Stimulated activated CD4-positive, alpha-beta T cell treated with anti-CD3 and anti-CD28 coated beads, Interleukin-1b, Interleukin-23, amount 100 ng/mL, for 48 hours (primary cell): ENCODE measurements around the gene IL12RB1.
A peak's percentile ranks its signal among the peaks of the same experiment; 100 is the strongest.
"Not testable (repeated sequence)": the region's sequence is repeated elsewhere in the genome, so short reads cannot be mapped to it uniquely, and the experiment has no call there.

Experiments used
- DNase-seq: peaks from one replicate; pipeline ENCODE4 v3.0.0-alpha.2; 2020

The IL12RB1 gene

DNA sequence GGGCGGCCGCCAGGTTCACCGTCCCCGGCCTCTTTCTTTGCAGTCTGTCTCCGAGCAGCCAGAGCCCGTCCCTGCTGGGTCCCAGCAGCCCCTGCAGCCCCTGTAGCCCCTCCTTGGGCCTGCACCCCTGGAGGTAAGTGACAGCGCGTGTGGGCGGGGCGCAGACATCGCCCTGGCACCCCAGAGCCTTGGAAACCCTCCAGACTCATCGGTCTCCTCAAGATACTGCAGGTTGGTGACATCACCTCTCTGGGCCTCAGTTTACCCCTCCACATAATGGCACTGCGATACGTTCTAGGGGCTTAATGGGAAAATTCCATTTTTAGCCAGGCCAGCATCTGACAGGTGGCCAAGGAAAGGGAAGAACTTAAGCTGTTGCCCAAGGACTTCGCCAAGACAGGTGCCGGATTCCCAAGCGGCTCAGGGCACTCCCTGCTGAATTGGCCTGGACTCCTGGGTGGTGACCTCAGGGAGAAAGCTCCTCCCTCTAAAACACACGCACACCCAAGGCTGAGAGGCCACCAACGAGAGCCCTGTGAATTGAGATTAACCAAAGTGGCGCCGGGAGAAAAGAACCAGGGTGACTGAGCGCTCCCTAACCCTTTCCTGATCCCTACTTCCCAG lies 24.0 kb upstream of the IL12RB1 start:
- no peak for DNase-seq

DNA sequence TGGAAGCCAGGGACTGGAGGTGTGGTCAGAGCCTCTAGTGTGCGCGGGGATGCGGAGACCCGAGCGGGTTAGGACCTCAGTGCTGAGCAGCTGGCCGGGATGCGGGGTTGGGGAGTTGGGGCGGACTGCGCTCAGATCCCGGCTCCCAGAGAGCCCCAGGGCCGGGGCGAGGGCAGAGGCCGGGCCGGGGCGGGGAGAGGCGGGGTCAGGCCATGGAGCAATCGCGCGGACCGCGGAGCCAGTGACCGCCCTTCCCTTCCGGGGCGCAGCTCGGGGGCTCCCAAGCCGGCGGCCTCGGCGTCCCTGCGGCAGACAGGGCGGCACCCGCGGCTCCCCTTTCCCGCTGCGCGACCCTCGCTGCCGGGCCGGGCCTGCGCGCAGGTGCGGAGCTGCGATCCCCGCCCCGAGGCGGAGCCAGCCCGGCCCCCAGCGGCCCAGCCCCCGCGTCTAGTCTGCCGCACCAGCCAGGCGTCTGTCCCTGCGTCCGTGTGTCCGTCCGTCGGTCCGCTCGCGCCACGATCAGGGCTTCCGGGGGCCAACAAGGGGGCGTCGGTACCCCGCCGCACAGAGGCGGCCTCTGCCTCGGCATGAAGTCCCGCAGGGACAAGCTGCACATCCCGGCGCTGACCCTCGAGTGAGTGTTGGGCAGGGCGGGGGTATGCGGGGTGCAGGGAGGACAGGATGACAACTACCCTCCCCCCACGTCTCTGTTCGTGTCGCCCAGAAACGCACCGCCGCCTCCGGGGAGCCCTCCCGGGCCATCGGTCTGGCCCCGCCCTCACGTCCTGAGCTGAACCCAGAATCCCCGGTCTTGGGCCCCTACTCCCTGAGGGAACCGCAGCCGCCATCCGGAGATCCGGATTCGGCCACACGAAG lies 23.2 kb upstream of the IL12RB1 start:
- no peak for DNase-seq

DNA sequence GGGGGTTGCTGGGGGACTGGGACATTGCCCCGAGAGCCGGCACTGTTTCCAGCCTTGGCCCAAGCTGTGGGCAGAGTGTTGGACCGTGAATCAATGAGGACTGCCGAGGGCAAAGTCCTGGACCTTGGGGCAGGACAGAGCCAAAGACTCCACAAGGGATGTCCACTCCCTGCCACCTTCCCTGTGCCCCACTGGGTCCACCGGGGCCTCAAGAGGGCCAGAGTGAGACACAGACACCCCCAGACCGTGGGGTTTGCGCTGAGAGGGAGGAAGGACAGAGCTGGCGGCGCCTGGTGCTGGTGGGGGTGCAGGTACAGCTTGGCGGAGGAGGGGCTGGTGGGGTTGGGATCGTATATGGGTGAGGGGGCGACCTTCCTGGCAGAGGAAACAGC lies 22.6 kb upstream of the IL12RB1 start:
- no peak for DNase-seq

DNA sequence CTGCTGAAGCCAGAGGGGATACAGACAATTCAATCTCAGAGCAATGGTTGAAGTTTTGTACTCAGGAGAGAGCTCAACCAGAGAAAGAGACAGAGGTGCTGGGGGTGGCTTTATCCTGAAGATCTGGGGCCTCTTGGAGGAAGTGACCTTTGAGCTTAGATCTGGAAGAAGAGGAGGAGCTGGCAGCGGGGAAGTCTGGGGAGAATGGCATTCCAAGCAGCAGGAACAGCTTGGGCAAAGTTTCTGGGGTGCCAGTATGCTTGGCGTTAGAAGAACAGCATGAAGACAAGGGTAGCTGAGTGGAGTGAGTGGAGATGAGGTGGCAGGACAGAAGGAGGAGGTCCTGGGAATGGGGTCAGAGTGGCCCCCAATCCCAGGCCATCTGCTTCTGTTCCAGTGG lies 22.2 kb upstream of the IL12RB1 start:
- DNase-seq: no peak

DNA sequence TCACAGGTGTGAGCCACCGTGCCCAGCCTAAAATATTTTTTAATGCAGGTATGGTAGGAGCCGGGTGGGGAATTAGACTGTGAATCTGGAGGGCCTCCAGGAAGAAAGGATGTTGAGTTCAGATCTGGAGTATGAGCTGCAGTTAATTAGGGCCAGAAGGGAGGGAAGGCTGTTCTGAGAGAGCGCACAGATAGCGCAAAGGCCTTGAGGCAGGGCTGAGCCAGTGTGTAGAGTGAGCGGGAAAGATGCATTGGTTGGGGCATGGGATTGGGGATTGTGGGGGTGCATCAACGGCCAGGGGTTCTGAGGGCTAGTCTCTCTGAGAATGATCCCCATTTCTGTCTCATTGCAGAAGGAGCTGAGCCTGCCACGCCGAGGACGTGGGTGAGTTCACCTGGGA lies 20.5 kb upstream of the IL12RB1 start:
- DNase-seq: no peak

DNA sequence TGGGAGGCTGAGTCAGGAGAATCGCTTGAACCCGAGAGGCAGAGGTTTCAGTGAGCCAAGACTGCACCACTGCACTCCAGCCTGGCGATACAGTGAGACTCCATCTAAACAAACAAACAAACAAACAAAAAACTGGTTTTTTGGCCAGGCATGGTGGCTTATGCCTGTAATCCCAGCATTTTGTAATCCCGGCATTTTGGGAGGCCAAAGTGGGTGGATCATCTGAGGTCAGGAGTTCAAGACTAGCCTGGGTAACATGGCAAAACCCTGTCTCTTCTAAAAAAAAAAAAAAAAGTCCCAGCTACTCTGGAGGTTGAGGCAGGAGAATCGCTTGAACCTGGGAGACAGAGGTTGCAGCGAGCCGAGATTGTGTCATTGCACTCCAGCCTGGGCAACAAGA lies 18.5 kb upstream of the IL12RB1 start:
- not testable (repeated sequence) for DNase-seq

DNA sequence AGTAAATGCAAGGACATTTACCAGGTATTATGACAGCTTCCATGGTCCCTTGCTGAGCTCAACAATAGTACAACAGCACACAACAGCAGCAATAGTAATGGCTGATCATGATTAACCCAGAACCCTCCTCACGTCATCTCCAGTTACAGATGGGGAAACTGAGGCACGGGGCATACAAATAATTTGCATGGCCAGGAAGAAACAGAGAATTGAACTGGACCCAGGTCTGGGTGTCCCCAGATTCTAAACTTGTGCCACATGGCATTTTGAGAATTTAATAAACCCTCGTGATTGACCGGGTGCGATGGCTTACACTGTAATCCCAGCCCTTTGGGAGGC lies 18.0 kb upstream of the IL12RB1 start:
- no peak for DNase-seq

DNA sequence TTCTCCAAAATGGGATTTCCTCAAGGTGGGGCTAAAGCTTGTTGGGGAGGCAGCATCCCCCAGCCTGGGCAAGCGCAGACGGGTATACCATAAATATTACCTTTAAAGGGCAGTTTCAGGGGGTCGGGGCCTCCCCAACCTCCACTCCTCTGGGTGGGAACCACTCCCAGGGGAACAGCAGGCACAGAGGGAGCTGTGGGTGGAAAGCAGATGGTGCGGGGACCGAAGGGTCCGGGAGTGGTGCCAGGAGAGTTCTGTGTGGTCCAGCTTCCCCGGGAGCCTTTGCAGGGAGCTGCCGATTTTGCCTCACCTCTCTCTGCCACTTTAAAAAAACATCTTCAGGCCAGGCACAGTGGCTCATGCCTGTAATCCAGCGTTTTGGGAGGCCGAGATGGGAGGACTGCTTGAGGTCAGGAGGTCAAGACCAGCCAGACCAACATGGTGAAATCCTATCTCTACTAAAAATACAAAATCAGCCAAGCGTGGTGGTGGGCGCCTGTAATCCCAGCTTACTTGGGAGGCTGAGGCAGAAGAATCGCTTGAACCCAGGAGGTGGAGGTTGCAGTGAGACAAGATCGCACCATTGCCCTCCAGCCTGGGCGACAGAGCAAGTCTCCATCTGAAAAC lies 16.3 kb upstream of the IL12RB1 start:
- no peak for DNase-seq

DNA sequence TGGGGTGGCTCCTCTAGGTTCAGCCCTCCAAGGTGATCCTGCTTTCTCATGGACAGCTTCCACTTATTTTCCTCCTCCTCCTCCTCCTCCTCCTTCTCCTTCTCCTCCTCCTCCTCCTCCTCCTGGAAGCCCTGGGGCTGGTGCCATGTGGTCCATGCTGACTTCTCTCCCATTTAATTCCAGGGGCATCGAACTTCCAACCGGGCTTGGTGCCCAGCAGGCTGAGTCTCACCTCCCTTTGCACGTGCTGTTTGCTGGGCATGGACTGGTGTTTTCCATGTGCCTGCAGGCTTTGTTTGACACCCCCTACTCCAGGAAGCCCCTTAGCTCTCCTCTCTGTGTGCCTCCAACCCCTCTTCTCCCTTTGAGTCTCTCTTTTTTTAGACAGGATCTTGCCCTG lies 14.5 kb upstream of the IL12RB1 start:
- DNase-seq: no peak

DNA sequence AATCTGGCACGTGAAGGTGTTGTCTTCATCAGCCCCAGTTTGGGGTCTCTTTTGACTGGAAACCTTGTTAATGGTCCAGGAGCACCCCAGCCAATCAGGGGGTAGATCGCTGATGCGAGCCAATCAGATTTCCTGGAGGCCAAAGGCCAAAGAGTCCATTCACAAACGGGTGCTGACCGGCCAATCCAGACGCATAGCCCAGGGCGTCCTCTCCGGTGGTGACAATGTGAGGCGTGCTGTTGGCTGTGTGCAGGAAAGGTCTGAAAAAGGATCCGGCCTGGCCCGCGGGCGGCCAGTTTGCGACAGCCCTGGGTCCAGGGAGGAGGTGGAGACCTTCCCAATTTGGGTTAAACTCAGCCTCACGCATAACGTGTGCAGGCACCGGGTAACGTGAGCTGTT lies 14.0 kb upstream of the IL12RB1 start:
- no peak for DNase-seq

DNA sequence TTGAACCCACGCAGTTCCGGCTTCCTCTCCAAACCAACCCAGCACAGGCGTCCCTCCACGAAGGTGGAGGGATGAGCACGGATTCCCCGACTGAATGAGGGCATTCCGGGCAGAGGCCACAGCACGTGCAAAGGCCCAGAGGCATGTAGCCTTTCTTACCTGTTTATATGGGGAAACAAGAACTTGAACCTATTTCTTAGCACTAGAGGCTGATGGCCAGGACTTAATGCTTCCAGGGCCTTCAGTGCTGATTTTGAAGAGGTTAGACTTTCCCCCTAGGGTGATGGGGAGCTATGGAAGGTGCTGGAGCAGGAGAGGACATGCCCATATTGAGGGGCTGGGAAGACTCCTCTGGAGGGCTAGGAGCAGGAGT lies 12.9 kb upstream of the IL12RB1 start:
- no peak for DNase-seq

DNA sequence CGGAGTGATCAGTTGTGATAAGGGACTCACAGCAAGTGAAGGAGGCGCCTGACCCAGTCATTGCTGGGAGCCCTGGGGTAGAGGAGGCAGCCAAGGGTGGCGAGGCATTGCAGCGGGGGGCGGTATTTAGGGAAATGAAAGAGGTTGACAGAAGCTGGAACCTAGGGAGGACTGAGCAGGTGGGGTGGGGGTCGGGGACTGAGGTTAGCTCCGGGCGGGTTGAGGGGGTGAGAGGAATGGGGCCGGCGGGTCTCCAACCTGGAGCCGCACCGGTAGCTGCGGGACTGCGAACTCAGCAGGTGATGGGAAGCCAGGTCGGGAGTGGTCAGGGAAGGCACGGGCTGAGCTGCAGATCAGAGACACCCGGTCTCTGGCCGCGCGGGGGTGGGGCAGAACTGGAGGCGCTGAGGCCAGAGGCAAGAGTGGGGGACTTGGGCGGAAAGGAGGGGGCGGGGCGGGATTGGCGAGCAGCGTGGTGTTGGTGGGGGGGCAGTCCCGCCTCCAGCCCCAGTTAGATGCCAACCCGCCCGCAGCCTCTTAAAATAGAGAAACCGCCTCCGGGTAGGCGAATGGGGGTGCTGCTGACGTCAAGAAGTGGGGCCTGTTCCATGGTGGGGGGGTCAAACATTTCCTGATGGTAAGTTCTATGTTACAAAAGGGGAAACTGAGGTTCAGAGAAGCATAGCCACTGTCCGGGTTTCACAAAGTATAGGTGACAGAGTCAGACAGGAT lies 12.3 kb upstream of the IL12RB1 start:
- no peak for DNase-seq

DNA sequence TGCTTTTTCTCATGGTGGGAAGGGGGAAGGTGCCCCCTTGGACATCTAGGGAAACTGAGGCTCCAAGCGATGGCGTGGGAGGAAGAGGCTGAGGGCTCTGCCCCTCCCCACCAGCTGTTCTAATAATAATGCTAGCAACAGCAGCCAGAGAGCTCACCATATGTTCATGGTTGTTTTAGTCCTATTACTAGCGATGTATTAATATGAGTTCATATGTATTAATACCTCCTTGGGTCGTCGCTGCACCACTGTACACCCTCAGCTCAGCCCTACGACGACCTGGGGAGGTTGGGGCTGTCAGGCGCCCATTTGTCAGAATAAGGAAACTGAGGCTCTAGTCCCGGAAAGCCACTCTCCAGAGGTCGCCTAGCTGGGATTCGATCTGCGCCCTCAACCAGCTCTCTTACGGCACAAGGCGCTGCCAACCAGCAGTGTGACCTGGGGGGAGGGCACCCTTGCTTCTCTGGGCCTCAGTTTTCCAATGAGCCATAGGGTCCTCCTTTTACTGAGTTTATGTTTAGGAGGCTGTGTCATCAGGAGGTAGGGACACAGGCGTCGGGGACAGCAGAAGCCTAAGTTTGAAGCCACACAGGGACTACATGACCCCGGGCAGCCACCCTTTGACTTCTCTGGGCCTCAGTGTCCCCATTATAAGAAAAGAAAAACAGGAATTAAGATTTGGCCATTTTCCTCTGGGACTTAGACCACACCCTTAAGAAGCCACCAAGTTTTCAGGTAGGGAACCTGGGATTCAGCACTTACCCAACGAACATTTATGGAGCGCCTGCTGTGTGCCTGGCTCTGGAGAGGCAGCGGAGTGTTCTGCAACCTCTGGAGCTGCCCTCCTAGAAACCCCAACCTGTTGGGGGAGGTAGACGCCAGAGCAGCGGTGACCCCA lies 11.5 kb upstream of the IL12RB1 start:
- no peak for DNase-seq

DNA sequence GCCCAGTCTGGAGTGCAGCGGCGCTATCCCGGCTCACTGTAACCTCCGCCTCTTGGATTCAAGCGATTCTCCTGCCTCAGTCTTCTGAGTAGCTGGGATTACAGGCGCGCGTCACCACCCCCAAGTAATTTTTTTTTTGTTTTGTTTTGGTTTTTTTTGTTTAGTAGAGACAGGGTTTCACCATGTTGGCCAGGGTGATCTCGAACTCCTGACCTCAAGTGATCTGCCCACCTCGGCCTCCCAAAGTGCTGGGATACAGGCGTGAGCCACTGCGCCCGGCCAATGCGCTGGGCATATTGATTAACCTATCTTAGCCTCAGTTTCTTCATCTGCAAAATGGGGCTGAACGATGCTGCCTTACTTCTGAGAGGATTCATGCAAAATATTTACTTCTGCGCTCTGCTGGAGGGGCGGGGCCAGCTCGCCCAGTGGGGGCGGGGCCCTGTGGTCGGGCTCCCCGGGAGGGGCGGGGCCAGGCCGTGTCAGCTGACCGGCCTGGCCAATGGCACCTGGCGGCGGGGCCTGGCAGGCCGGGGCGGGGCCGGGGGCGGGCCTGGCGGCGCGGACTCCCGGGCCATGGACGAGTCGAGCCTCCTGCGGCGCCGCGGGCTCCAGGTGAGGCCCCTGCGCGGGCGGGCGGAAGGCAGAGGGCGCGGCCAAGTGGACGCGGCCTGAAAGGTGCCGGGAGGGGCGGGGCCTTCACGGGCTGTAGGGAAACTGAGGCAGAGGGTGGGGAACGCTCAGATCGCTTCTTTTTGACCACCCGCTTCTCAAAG lies 10.7 kb upstream of the IL12RB1 start, which contains the start of gene MAST3:
Gene MAST3, plus strand, starts transcription at position 562 of the 776 bp plus-strand sequence. Its CDS starts 15 bp downstream, at position 577.
- DNase-seq: peak; percentile 92

DNA sequence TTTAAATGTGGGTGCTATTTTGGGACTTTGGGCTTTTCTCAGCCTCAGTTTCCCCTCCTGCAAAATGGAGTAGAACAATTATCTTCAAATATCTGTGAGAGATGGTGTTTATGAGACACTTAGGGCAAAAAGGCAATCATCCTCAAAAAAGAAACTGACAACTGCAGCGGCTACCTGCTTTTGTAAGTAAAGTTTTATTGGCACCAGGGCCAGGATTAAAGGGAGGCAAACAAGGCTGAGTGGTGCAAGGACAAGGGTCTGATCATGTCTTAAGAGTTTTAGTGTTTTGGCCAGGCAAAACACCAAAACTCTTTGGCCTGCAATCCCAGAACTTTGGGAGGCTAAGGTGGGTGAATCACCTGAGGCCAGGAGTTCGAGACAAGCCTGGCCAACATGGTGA lies 9.5 kb upstream of the IL12RB1 start:
- no peak for DNase-seq

DNA sequence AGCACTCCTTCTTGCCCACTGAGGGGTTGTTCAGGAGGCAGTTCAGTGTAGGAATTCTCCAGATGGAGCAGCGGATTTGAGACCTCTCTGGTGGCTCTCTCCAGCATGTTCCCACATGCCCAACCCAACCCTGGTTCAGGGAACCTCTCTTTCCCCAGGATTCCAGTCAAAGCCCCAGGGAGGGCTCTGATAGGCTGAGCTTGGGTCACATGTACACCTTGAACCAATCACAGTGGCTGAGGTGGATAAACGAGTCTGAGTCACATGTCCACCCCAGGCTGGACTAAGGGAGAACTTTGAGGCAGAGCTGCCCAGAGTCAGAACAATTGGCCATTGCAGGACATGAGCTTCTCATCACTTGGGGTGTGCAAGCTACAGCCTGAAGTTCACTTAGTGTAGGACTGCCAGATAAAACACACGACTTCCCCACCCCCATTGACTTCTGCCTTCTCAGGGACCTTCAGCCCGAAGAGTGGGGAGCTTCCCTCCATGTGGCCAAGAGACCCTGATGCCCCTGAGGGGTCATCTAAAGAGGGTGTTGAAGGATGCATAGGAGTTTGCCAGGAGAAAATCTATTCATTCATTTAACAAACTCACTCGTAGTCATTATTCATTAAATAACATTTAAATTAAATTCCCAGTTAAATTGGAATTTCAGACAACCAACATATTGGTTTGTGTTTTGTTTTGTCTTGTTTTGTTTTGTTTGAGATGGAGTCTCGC lies 6.9 kb upstream of the IL12RB1 start:
- DNase-seq: no peak

DNA sequence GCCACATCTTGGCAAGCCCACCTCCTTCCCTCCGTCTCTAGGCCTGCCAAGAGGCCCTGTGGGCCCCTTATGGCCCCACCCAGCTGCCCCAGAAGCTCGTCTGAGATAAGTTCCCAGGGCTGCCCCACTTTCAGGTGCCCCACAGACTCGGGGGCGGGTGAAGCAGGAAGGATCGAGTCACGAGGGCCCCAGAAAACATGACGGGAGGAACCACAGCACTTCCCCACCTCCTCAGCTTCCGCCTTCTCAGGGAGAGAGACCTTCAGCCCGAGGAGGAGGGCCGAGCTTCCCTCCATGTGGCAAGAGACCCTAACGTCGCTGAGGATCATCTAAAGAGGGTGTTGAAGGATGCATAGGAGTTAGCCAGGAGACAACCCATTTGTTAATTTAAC lies 4.5 kb upstream of the IL12RB1 start:
- peak; percentile 90 for DNase-seq

DNA sequence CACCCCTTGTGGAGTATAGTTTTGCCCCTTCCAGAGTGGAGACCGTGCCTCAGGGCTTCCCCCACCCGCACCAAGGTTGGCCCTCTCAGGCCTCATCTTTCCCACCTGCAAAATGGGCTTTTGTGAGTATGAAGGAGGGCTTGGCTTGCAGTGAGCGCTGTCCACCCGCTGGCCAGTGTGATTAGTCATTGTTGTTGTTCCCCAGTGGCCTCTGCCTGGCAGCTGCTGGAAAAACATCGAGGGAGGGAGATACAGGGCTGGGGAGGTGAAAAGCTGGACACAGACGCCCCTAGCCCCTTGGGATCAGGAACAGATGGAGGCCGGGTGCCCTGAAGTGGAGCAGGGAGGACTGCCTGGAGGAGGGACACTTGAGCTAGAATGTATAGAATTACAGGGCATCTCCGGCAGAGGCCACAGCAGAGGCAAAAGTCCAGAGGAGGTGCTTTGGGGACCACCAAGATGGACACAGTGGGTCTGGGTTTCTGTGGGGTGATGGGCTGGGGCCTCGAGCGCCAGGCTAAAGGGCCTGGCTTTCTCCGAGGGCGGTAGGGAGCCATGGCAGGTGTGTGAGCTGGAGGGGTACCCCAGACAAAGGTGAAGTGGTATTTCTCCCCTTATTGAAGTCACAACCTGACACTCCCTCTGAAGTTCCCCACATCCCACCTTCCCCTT lies 3.9 kb upstream of the IL12RB1 start:
- no peak for DNase-seq

DNA sequence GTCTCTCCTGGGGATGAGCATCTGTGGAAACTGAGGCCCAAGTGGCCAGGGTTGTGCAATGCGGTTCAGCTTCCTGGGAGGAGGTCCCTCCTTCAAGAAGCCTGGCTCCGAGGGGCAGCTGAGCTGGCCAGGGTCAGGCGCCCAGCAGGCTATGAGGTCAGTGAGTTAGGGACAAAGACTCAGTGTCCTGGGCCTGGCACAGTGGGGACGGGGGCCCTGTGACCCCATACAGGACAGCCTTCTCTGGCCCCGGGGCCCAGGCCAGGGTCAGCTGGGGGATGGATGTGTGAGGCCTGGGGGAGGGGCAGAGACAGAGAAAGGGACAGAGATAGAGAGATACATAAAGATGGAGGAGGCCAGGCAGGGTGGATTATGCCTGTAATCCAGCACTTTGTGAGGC lies 3.0 kb upstream of the IL12RB1 start:
- DNase-seq: no peak

DNA sequence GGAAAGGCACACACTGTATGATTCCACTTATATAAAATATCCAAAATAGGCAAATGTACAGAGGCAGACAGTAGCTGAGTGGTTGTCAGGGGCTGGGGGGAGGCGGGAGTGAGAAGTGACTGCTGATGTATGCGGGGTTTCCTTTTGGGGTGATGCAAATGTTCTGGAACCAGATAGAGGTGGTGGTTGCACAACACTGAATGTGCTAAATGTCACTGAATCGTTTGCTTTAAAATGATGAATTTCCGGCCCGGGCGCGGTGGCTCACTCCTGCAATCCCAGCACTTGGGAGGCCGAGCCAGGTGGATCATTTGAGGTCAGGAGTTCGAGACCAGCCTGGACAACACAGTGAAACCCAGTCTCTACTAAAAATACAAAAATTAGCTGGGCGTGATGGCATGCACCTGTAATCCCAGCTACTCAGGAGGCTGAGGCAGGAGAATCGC lies 2.4 kb upstream of the IL12RB1 start:
- peak; percentile 78 for DNase-seq
